ENCODE results near the gene IMMP2L.

- TF ChIP-seq CTCF (IDR thresholded peaks at IDR 0.05; ENCODE audit: insufficient read depth, low read length, poor library complexity, severe bottlenecking) (no peak), EZH2phosphoT487 (conservative IDR thresholded peaks at IDR 0.05; ENCODE audit: low read length) (no peak)
Observed at GRCh38 chr7:110841840-110842545, 720.3 kb downstream of the IMMP2L start.

All from SU-DHL-6 (cell line).